GM13976 (cell line): Measurements from ENCODE around the gene LPP.
"Not testable (repeated sequence)": the region's sequence is repeated elsewhere in the genome, so short reads cannot be mapped to it uniquely, and the experiment has no call there.

Experiments used
- DNase-seq: peaks from one replicate; pipeline ENCODE4 v3.0.0; 2012; ENCODE audit warnings: low spot score
- CTCF ChIP-seq: IDR thresholded peaks from 2 replicates; pipeline ENCODE4 v1.5.1; 2012; ENCODE audit warnings: borderline replicate concordance, mild to moderate bottlenecking; ENCODE audit not compliant: insufficient read depth; ENCODE audit errors: extremely low read depth, missing control alignments, control extremely low read depth
- in situ Hi-C: fragments of 300-500 bp; cut with MboI; formaldehyde crosslinking; loops from one replicate; pipeline ENCODE4 v1.12.0; 2022; ENCODE audit warnings: low sequenced_read_pairs, mixed read lengths, inconsistent platforms; ENCODE audit not compliant: unreplicated experiment

Gene LPP

GRCh38 chr3:188700501-188700900, 546.5 kb downstream of the LPP start:
- no peak for DNase-seq
- TF ChIP-seq CTCF: no peak
- in situ Hi-C loops: no loop called here

- DNase-seq: no peak
- in situ Hi-C loops: no loop called here
- no peak for TF ChIP-seq CTCF
Observed at GRCh38 chr3:188700918-188701317, 547.0 kb downstream of the LPP start.

- DNase-seq: no peak
- no peak for TF ChIP-seq CTCF
- in situ Hi-C loops: no loop called here
Observed at GRCh38 chr3:188701485-188701969, 547.6 kb downstream of the LPP start.

GRCh38 chr3:188702028-188702427, 548.1 kb downstream of the LPP start:
- in situ Hi-C loops, DNase-seq: not testable (repeated sequence)

- no peak for DNase-seq
- TF ChIP-seq CTCF: no peak
- in situ Hi-C loops: no loop called here
Observed at GRCh38 chr3:188706176-188706575, 552.2 kb downstream of the LPP start.

- in situ Hi-C loops: no loop called here
- no peak for TF ChIP-seq CTCF
- no peak for DNase-seq
Observed at GRCh38 chr3:188706599-188706998, 552.6 kb downstream of the LPP start.

GRCh38 chr3:188707381-188708288, 553.7 kb downstream of the LPP start:
- no peak for TF ChIP-seq CTCF
- DNase-seq: no peak
- in situ Hi-C loops: no loop called here
